Activated T-helper 1 cell treated with anti-CD3 and anti-CD28 coated beads, Interleukin-12 subunit alpha, Interleukin-12 subunit beta, Interleukin-2, Interleukin-4 antibody, amounts not matched to agents 30 ng/mL and 10 ng/mL and 1 ng/mL, durations not matched to agents 14 hours and 24 hours and 36 hours (primary cell): ENCODE results near the gene MAML3. TPM values are rescaled to one million over a fixed set of nuclear protein-coding genes. Genes with fewer than 3 reads are reported as not detected.

Source experiments
- DNase-seq: peaks from one replicate; pipeline ENCODE4 v3.0.0; 2021; ENCODE audit warnings: low spot score
- H3K27ac Mint-ChIP-seq: one replicate; pipeline ENCODE4 v1.8.0; 2021; ENCODE audit warnings: mild to moderate bottlenecking, mixed read lengths
- H3K27me3 Mint-ChIP-seq: one replicate; pipeline ENCODE4 v1.8.0; 2022; ENCODE audit warnings: mild to moderate bottlenecking, moderate library complexity, mixed read lengths; ENCODE audit not compliant: insufficient read depth
- H3K36me3 Mint-ChIP-seq: one replicate; pipeline ENCODE4 v1.8.0; 2021; ENCODE audit warnings: low read depth, mixed read lengths
- H3K4me1 Mint-ChIP-seq: one replicate; pipeline ENCODE4 v1.8.0; 2021; ENCODE audit warnings: low read depth, mixed read lengths
- H3K4me3 Mint-ChIP-seq: one replicate; pipeline ENCODE4 v1.8.0; 2021; ENCODE audit warnings: mild to moderate bottlenecking, moderate library complexity, mixed read lengths
- H3K9me3 Mint-ChIP-seq: one replicate; pipeline ENCODE4 v1.8.0; 2021; ENCODE audit warnings: mixed read lengths
- intact Hi-C: fragments of 100-400 bp; cut with micrococcal nuclease; formaldehyde crosslinking; loops from one replicate; pipeline ENCODE4 v1.15.1; 2024
- total RNA-seq: library from RNA; stranded (reverse); gene quantifications from 2 replicates; pipeline ENCODE4 v1.2.3, GENCODE V29; 2022

MAML3 gene
- total RNA-seq, 1 donor from 2014 or later, result 0.47 TPM

DNA sequence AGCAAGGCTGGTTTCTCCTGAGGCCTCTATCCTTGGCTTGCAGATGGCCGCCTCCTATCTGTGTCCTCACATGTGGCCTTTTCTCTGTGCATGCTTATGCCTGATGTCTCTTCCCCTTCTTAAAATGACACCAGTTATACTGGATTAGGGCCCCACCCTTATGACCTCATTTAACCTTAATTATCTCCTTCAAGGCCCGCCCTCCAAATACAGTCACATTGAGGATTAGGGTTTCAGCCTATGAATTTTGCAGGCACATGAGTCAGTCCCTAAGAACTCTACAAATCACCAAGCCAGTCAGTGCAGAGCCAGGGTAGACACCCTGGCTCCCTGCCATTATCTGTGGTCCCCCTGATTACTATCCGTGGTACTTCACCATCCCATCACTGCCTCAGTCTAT, 51.6 kb downstream of the MAML3 start:
- H3K36me3 Mint-ChIP-seq, result peaks cover 5% of the 10 kb centered on the region
- H3K4me3 Mint-ChIP-seq, result peak overlapping the region; percentile 4
- DNase-seq, result no peak
- H3K9me3 Mint-ChIP-seq, result no peaks in the 10 kb centered on the region
- H3K27me3 Mint-ChIP-seq, result peaks cover 9% of the 10 kb centered on the region
- intact Hi-C loops, result loop anchor here (2.0 kb wide), 2 partner anchors 54 to 152 kb away; no protein-coding TSS in a partner anchor
- peaks cover 69% of the 10 kb centered on the region for H3K4me1 Mint-ChIP-seq
- peak overlapping the region; percentile 6 for H3K27ac Mint-ChIP-seq

GRCh38 chr4:140100771-140101170, 53.2 kb downstream of the MAML3 start:
- no peak overlapping the region for H3K4me3 Mint-ChIP-seq
- peaks cover 5% of the 10 kb centered on the region for H3K27me3 Mint-ChIP-seq
- peaks cover 7% of the 10 kb centered on the region for H3K36me3 Mint-ChIP-seq
- peaks cover 79% of the 10 kb centered on the region for H3K4me1 Mint-ChIP-seq
- DNase-seq, result no peak
- no peaks in the 10 kb centered on the region for H3K9me3 Mint-ChIP-seq
- intact Hi-C loops, result no loop called here
- H3K27ac Mint-ChIP-seq, result no peak overlapping the region

DNA sequence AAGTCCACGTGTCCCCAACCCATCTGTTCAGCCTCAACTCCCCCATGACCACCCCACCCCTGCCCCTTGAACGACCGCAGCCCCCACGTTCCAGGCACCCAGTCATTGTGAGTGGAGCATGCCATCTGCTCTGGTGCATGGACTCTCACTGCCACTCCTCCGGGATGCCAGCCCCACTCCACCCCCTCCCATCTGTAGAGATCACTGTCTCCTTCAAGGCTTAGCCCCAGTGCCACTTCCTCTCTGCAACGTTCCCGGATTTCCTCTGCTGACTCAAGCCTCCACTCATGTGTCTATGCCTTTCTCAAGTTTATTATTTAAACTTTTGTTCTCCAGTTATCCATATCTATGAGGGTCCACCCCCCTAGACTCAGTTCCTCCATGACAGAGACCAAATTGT, 54.0 kb downstream of the MAML3 start:
- H3K27me3 Mint-ChIP-seq, result no peaks in the 10 kb centered on the region

GRCh38 chr4:140098455-140099160, 55.4 kb downstream of the MAML3 start:
- DNase-seq, result no peak
- no peak overlapping the region for H3K27ac Mint-ChIP-seq
- peaks cover 12% of the 10 kb centered on the region for H3K36me3 Mint-ChIP-seq
- H3K9me3 Mint-ChIP-seq, result no peaks in the 10 kb centered on the region
- H3K4me1 Mint-ChIP-seq, result peaks cover 90% of the 10 kb centered on the region
- peaks cover under 1% of the 10 kb centered on the region for H3K27me3 Mint-ChIP-seq
- intact Hi-C loops, result loop anchor here (1.0 to 5.0 kb wide), 4 partner anchors 26 to 921 kb away; partner anchors contain the start of gene ELF2
- H3K4me3 Mint-ChIP-seq, result peak overlapping the region; percentile 45

More for the DNA sequence above, 54.0 kb downstream of the MAML3 start:
- Mint-ChIP-seq H3K4me1 (peaks cover 83% of the 10 kb centered on the region), H3K36me3 (peaks cover 12% of the 10 kb centered on the region), H3K4me3 (peak overlapping the region; percentile 1), H3K27ac (peak overlapping the region; percentile 7), H3K9me3 (no peaks in the 10 kb centered on the region)
- intact Hi-C loops, result loop anchor here (1.0 to 5.0 kb wide), 4 partner anchors 24 to 923 kb away; partner anchors contain the start of gene ELF2
- no peak for DNase-seq

DNA sequence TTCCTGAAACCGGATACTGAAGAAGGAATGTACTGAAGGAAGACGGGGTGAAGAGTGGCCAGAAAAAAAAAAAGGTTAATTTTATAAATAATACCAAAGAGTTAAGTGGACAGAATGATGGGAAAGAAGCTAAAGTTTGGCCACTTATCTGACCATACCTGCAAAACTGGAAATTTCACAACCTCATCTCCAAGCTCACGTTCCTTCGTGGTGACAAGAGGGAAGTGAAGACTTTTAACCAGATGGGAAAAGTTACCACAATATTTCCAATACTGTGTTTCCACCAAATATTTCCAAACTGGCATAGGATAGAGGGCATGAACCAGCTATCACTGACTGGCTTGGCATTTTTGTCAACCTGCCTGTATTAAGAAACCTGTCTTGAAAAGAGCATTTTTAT, 56.4 kb downstream of the MAML3 start:
- Mint-ChIP-seq H3K9me3 (no peaks in the 10 kb centered on the region), H3K27me3 (peaks cover 3% of the 10 kb centered on the region), H3K4me3 (no peak overlapping the region), H3K36me3 (peaks cover 11% of the 10 kb centered on the region), H3K4me1 (peaks cover 84% of the 10 kb centered on the region), H3K27ac (no peak overlapping the region)
- intact Hi-C loops, result loop anchor here (5.0 kb wide), 3 partner anchors 430 to 920 kb away; partner anchors contain the start of gene ELF2
- DNase-seq, result no peak

DNA sequence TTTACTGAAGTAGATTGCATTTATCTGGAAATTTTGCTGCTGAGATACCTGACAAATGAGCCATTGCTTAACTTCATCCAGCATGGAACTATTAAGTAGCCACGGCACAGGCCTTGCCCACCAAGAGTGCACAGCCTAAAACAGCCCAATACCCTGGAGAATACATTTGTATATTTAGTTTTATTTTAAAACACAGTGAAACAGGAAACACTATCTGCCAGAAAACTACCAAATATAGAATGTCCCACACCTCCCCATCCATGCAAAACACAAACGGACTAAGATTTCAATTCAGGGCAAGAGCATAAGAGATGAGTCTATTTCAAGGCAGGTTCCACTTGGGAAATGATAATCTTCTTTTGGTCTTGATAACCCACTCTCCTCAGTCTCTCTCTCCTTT, 57.1 kb downstream of the MAML3 start:
- intact Hi-C loops, result loop anchor here (1.0 to 5.0 kb wide), 7 partner anchors 19 to 920 kb away; partner anchors contain the start of gene ELF2
- Mint-ChIP-seq H3K27ac (peak overlapping the region; percentile 94), H3K36me3 (peaks cover 9% of the 10 kb centered on the region), H3K4me1 (peaks cover 86% of the 10 kb centered on the region), H3K4me3 (no peak overlapping the region), H3K27me3 (peaks cover 3% of the 10 kb centered on the region), H3K9me3 (no peaks in the 10 kb centered on the region)
- no peak for DNase-seq

DNA sequence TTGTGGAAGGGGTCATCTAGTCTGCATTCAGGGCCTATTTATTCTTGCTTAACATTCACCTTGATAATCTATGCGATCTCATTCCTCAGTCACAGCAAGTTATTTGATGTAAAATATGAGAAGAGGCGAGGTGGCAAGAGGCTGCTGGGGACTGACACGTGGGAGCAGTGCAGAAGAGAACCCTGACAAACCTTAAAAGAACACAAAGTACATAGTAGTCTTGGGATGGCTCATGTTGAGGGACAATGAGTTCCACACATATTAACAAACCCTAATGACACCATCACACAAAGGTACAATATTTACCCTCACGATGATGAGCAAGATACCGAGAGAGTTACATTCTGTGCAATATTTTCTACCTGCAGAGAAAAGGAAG, 57.5 kb downstream of the MAML3 start:
- peaks cover 87% of the 10 kb centered on the region for H3K4me1 Mint-ChIP-seq
- H3K4me3 Mint-ChIP-seq, result peak overlapping the region; percentile 80
- H3K9me3 Mint-ChIP-seq, result no peaks in the 10 kb centered on the region
- no peak for DNase-seq
- peaks cover 3% of the 10 kb centered on the region for H3K27me3 Mint-ChIP-seq
- peaks cover 9% of the 10 kb centered on the region for H3K36me3 Mint-ChIP-seq
- peak overlapping the region; percentile 94 for H3K27ac Mint-ChIP-seq
- intact Hi-C loops, result loop anchor here (1.0 to 5.0 kb wide), 7 partner anchors 20 to 919 kb away; partner anchors contain the start of gene ELF2

GRCh38 chr4:140095694-140096482, 58.1 kb downstream of the MAML3 start:
- peak overlapping the region; percentile 94 for H3K27ac Mint-ChIP-seq
- H3K9me3 Mint-ChIP-seq, result no peaks in the 10 kb centered on the region
- DNase-seq, result peak; percentile 63
- H3K4me3 Mint-ChIP-seq, result peak overlapping the region; percentile 80
- intact Hi-C loops, result loop anchor here (1.0 to 5.0 kb wide), 8 partner anchors 7 to 919 kb away; partner anchors contain the start of gene ELF2
- peaks cover 89% of the 10 kb centered on the region for H3K4me1 Mint-ChIP-seq
- H3K27me3 Mint-ChIP-seq, result peaks cover 3% of the 10 kb centered on the region
- peaks cover 9% of the 10 kb centered on the region for H3K36me3 Mint-ChIP-seq

DNA sequence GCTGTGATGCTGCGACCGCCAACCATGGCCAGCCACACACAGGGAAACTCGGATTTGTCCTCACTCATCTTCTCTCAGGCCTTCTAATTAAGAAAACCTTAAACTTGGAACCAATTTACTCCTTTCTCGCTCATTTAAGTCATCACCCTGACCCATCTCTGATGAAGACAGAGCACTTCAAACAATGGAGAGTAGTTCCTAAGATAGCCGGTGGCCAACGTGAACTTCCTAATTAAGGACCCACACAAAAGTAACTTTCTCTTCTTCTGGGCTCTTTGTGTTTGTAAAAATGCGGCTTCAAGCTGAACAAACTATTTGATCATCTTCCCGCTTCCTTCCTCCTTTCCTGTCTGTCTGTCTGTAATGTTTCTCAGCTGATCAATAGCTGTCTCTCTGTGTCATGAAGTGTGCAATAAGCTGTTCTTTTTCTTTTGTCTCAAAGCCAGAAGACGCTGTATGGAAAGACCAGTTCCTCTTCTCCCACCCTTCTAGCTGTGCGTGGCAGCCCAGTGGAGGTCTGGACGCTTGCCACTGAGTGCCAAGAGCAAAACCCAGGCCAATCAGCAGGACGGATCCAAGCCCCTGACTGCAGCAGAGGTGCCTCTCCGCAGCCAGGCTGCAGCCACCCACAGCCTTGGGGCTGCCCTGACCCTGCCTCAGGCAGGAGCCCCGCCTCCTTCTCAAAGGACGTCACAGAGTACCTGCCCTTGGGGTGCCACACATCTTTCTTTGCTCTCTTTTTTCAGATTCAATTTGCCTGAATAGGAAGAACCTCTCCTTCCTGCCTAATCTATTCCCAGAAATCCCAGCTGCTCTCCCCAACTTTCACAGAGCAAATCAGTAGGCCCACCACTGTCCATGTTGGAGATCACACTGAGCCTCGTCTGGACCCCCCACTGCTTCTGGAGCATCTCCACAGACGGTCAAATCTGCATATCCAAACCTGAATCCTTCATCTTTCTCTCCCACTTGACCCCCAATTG, 59.3 kb downstream of the MAML3 start:
- H3K9me3 Mint-ChIP-seq, result no peaks in the 10 kb centered on the region
- peak overlapping the region; percentile 94 for H3K27ac Mint-ChIP-seq
- peaks cover 82% of the 10 kb centered on the region for H3K4me1 Mint-ChIP-seq
- H3K4me3 Mint-ChIP-seq, result peak overlapping the region; percentile 80
- peaks cover 9% of the 10 kb centered on the region for H3K36me3 Mint-ChIP-seq
- H3K27me3 Mint-ChIP-seq, result peaks cover 7% of the 10 kb centered on the region
- intact Hi-C loops, result loop anchor here (1.0 to 5.0 kb wide), 4 partner anchors 9 to 917 kb away; partner anchors contain the start of gene ELF2
- DNase-seq, result peak; percentile 32

DNA sequence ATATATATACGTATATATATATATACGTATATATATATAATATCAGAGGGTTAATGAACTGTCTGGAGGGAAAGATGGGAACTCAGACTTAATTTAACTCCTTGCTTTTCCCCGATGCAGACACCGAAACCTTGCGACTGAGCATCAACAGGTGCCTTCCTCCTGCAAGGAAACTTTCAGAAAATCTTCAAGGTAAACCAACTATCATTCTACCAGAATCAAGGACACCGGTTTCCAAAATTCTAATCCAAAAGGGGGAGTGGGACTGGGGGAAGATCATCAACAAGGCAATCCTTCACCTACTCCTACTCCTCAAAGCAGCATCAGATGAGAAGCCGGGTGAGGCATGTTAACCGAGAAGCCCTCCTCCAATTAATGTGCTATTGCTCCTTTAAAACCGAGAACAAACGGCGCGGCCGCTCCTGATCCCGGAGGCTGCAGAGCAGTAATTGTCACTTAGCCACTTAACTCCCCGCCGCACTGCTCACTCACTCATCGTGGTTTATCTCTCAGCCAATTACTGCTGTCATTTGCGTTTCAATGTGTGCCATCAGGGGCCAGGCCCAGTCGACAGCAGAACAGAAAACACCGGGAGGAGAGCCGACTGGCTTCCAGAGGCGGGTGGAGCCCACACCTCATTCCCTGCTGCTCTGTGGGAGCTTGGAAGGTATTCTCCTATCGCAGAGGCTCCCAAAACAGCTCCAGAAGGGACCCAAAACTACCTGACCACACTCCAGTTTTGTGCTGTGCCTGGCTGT, 61.7 kb downstream of the MAML3 start:
- intact Hi-C loops, result no loop called here
- H3K4me1 Mint-ChIP-seq, result peaks cover 60% of the 10 kb centered on the region
- no peak overlapping the region for H3K4me3 Mint-ChIP-seq
- no peak overlapping the region for H3K27ac Mint-ChIP-seq
- no peak for DNase-seq
- peaks cover 24% of the 10 kb centered on the region for H3K27me3 Mint-ChIP-seq
- H3K36me3 Mint-ChIP-seq, result peaks cover 9% of the 10 kb centered on the region
- no peaks in the 10 kb centered on the region for H3K9me3 Mint-ChIP-seq

DNA sequence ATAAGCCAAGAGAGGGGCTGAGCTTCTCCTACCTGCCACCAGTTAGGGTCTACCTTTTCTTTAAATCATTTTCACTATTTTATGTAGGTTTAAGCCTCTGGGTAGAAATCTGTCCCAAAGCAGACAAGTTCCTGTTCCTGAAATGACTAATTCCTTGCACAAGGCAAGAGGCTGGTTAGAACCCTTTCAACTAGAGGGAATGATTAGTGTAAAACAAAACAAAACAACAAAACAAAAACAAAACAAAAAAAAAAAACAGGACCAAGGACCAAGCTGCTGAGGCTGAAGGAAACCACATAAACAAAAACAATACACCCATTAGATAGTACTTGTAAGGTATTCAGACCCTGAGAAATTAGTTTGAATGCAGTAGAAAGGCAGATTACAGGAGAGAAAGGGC, 62.7 kb downstream of the MAML3 start:
- H3K27me3 Mint-ChIP-seq, result peaks cover 34% of the 10 kb centered on the region
- intact Hi-C loops, result loop anchor here (1.0 kb wide), 1 partner anchor 10 kb away; no protein-coding TSS in a partner anchor
- DNase-seq, result no peak
- no peaks in the 10 kb centered on the region for H3K9me3 Mint-ChIP-seq
- no peak overlapping the region for H3K4me3 Mint-ChIP-seq
- peaks cover 8% of the 10 kb centered on the region for H3K36me3 Mint-ChIP-seq
- H3K27ac Mint-ChIP-seq, result no peak overlapping the region
- H3K4me1 Mint-ChIP-seq, result peaks cover 51% of the 10 kb centered on the region
